Adrenal gland (tissue), 5 donors: ENCODE data around the gene GSK3A.

Source experiments
- POLR2A ChIP-seq, 2 donors: fragments of 450-650 bp; IDR thresholded peaks; one replicate each; pipeline ENCODE4 v1.6.1; 2017; ENCODE audit warnings: antibody characterized with exemption in 2 of 2, mild to moderate bottlenecking in 2 of 2, moderate library complexity in 1 of 2
- TF ChIP-seq, protein P1 (sequence below), 6 experiments: fragments of 450-650 bp in 4 of 6; fragments of 200-600 bp in 2 of 6; sonication (generic) in 1 of 6; IDR thresholded peaks; 1 replicate in 5 of 6; 2 replicates in 1 of 6; pipeline versions ENCODE4 v1.5.1 to v1.8.0; 2016 to 2021; ENCODE audit warnings: antibody characterized with exemption in 6 of 6, mild to moderate bottlenecking in 2 of 6, moderate library complexity in 1 of 6
- donor health status: DM: no; HTN: no; CAD: no.

DNA sequence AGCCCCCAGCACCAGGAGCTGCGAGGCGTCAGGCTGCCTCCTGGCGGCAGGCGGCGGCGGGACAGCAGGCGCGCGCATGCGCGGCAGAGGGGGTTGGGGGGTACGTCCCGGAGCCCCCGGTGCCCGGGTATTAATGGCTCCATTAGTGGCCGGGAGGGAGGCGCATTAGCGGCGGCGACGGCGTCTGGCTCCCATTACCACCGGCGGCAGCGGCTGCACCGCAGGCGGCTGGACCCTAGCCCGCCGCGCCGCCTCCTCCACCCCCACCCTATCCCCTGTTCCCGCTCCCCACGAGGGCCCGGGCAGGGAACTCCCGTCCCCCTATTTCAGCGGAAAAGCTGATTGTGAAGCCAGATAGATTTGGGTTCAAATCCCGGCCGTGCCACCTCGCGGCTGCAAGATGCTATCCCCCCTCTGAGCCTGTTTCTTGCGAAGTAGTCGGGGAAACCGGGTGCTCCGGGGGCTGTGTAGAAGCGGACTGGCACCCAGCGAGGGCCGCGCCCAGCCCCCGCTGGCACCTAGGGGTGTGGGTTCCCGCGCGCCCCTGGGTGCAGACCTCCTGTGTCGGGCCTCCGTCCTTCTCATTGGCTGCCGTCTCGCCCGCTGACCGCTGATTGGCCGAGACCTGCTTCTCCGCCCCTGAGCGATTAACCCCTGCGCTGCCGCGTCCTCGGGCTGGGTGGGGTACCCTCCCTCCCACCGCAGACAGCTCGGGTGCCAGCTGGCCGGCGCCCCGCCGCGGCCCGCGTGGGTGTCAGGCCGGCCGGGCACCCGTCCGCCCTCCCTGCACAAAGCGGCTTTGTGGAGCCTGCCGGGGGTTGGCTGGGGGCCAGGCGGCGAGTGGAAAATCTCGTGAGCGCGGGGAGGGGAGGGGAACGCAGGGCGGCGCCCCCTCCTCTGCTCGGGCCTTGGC, 37.8 kb upstream of the GSK3A start:
- TF ChIP-seq, protein P1, sequence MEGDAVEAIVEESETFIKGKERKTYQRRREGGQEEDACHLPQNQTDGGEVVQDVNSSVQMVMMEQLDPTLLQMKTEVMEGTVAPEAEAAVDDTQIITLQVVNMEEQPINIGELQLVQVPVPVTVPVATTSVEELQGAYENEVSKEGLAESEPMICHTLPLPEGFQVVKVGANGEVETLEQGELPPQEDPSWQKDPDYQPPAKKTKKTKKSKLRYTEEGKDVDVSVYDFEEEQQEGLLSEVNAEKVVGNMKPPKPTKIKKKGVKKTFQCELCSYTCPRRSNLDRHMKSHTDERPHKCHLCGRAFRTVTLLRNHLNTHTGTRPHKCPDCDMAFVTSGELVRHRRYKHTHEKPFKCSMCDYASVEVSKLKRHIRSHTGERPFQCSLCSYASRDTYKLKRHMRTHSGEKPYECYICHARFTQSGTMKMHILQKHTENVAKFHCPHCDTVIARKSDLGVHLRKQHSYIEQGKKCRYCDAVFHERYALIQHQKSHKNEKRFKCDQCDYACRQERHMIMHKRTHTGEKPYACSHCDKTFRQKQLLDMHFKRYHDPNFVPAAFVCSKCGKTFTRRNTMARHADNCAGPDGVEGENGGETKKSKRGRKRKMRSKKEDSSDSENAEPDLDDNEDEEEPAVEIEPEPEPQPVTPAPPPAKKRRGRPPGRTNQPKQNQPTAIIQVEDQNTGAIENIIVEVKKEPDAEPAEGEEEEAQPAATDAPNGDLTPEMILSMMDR (IDR thresholded peaks at IDR 0.05), result peak; percentile 69 to 95 (median 91)
- TF ChIP-seq POLR2A (IDR thresholded peaks at IDR 0.05), result peak; percentile 30 to 32
